Loucy (cell line): ENCODE measurements around the gene CLEC1A.

Source experiments
- CTCF ChIP-seq: fragments of 200-600 bp; sonication (generic); conservative IDR thresholded peaks from 2 replicates; pipeline ENCODE4 v1.5.1; 2014; ENCODE audit warnings: mild to moderate bottlenecking, antibody characterized with exemption, low read length
- EZH2phosphoT487 ChIP-seq: fragments of 200-600 bp; IDR thresholded peaks from 2 replicates; pipeline ENCODE4 v1.6.1; 2018; ENCODE audit warnings: antibody characterized with exemption, mild to moderate bottlenecking, moderate library complexity, borderline replicate concordance

DNA sequence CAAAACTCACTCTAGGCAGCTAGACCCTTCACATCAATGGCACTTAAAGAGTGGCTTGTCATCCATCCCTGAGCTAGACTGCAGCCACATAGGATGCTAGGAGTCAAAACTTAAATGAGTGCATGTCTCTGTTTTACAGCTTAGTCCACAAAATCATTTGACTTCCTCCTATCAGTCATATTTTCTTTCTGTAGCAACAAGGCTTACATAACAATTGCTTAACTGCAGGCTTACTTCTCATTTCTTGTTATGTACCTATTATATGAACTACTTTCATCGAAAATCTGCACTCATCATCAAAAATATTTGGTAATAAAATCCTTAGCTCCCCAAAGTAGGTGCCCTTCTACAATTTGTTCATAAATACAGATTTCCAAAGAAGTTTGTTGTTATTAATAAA is 30.1 kb downstream of the CLEC1A start:
- TF ChIP-seq CTCF = no peak
- TF ChIP-seq EZH2phosphoT487 = no peak
